Measurements from ENCODE around the gene SIRT3.

Gene SIRT3

DNA sequence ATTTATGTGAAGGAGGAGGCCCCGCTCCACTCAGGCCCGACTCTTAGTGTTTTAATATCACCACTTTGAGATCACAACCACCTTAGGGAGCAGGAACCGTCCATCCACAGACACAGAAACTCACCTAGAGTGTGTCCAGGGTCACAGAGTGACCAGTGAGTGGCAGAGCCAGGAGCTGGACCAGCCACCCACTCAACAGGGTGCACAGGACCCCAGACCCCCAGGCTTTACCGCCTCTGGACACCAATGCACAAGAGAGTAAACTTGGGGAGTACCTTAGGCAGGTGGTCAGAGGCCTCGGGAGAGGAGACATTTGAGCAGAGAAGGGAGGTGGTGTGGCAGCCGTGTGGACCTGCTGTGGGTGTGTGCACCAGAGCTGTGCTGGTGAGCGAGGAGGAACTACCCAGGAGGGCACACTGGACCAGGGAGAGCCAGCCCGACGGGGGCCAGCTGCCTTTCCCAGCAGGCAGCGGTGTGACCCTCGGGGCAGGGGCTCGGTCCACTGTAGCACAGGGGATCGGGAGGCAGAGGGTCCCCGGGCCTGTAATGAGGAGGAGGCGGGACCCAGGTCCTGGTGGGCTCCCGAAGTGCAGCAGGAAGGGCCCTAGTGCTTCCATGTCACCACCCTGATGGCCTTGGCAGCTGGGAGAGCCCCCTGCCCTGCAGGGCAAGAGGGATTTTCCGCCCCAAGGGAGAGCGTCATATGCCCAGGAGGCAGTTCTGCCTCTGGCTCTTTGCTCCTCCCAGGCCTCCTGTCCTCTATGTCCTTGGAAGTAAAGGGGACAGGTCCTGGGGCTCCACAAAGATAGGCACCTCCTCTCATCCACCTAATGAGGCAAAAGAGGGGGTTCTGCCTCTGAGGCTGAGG lies 34.5 kb upstream of the SIRT3 start:
- no peak for DNase-seq

DNA sequence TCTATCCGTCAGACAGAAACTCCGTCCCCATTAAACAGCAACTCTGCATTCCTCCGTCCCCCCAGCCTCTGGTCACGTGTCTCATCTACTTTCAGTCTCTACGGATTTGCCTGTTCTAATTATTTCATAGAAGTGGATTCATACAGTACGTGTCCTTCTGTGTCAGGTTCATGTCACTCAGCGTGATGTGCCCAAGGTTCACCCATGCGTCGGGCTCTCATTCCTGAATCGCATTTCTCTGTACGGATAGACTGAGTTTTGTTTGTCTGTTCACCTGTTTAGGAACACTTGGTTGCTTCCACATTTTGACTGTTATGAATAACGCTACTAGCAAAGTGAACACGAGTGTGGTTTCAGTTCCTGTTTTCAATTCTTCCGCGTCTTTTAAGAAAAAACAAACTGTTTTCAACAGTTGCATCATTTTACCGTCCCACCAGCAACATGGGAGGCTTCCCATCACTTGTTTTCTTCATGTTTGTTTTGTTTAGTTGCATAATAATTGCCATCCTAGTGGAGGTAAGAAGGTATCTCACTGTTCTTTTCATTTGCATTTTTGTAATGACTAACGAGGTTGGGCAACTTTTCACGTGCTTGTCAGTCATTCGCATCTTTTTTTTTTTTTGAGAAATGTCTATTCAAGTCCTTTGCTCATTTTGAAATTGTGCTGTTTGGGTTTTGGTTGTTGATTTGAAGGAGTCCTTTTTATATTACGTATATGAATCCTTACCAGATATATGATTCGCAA lies 33.2 kb upstream of the SIRT3 start:
- peak; percentile 84 to 88 for DNase-seq

DNA sequence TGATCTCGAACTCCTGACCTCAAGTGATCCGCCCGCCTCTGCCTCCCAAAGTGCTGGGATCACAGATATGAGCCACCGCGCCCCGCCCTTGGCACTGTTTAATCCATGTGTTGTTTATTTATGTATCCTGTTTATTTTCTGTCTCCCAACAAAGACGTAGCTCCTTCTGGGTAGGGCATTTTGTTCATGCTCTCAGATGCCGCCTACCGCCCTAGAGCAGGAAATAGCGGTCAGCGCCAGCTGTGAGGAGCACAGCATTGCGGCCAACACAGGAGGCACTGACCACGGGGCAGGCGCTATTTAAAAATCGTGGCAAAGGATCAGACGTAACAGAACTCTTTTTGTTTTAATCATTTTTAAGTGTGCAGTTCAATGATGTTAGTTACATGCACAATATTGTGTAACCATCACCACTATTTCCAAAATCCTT lies 32.6 kb upstream of the SIRT3 start:
- DNase-seq: peak; percentile 72 to 74

DNA sequence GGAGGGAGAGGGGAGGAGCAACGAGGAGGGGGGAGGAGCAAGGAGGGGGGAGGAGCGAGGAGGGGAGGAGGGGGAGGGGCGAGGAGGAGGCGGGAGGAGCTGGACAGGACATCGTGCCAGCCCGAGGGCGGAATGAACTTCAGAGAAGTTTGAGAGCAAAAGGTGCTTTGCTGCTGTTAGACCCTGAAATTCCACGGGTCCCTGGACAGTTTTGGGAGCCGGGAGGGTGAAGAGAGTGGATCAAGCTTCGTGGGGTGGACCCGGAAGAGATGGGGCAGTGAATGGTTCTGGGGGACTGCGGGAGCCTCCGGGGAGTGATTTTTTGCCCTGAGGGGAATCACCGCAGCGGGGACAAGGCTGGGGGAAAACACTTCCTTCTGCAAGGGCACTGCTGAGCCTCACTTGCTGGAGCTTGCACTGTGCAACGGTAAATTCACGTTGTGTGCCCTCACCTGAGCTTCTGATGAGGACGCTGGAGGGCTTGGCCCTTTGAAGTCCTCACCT lies 31.4 kb upstream of the SIRT3 start:
- peak; percentile 50 to 53 for DNase-seq

DNA sequence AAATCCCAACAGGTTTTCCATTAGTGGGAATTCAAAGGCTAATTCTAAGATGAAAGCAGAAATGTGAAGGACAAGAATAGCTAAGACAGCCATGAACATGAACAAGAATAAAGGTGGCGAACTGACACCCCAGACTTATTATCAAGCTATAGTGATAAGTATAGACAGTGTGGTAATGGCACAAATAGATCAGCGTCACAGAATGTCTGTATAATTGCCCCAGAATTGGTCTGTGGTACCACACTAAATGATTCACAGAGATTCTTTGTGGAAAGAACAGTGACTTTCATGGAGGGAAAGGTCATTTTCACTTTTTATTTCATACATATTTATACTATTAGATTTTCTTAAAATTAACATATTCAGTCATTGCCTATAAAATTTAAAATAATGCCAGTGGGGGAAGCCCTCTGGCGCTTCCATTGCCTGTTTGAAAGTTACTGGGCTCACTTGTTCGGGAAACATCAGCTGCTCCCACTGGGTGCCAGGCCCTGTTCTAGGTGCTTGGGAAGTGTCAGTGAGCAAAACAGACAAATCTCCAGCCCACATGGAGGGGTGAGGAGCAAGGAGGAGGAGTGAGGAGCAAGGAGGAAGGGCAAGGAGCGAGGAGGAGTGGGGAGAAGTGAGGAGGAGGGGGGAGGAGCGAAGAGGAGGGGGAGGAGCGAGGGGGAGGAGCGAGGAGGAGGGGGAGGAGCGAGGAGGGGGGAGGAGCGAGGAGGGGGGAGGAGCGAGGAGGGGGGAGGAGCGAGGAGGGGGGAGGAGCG lies 30.7 kb upstream of the SIRT3 start:
- DNase-seq: peak; percentile 13 to 23

DNA sequence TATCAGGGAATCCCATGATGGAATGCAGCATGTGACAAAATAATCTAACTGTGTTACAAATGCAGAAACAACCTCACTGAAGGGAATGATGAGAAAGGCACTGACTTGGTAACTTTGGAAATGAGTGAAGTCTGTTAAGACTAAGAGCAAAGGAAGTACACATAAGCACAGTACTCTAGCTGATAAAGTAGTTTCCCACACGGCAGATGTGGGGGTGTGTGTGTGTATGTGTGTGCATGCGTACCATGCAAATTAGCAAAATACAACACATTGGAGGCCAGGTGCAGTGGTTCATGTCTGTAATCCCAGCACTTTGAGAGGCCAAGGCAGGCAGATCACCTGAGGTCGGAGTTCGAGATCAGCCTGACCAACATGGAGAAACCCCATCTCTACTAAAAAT lies 25.5 kb upstream of the SIRT3 start:
- no peak for DNase-seq

DNA sequence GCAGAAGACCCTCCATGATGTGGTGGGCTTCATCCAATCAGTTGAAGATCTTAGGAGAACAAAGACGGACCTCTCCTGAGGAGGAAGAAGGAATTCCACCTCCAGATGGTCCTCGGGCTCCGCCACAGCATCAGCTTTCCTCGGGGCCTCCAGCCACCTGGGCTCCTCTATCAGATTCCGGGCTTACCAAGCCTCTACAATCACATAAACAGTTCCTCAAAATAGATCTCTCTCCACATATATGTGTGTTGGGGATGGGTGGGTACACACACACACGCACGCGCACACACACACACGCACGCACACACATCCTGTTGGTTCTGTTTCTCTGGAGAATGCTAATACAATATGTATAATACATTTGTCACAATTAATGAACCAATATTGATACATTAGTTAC lies 23.3 kb upstream of the SIRT3 start:
- no peak for DNase-seq

DNA sequence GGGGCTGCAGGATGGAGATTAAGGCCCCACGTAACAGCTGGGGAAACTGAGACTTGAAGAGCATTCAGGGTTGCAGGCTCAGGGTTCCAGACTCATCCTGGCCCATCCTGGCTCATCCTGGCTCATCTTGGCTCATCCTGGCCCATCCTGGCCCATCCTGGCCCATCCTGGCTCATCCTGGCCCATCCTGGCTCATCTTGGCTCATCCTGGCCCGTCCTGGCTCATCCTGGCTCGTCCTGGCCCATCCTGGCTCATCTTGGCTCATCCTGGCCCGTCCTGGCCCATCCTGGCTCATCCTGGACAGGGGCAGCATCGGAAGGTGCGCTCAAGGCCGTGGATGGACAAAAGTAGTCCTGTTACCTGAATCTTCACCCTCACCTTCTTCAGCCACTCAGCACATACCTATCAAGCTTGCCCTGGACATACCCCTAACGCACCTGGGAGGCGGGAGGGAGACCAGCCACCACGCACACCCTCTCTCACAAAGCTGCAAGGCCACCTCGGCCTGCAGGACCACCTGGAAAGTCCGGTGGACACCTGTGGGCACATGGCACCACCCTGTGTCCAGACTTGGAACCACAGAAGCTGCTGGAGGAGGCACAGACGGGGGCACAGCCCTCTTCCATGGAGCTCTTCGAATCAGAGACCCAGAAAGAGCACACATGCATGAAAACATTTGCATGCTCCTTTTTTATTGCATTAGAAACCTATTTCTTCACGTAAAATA lies 21.8 kb upstream of the SIRT3 start:
- no peak for DNase-seq

DNA sequence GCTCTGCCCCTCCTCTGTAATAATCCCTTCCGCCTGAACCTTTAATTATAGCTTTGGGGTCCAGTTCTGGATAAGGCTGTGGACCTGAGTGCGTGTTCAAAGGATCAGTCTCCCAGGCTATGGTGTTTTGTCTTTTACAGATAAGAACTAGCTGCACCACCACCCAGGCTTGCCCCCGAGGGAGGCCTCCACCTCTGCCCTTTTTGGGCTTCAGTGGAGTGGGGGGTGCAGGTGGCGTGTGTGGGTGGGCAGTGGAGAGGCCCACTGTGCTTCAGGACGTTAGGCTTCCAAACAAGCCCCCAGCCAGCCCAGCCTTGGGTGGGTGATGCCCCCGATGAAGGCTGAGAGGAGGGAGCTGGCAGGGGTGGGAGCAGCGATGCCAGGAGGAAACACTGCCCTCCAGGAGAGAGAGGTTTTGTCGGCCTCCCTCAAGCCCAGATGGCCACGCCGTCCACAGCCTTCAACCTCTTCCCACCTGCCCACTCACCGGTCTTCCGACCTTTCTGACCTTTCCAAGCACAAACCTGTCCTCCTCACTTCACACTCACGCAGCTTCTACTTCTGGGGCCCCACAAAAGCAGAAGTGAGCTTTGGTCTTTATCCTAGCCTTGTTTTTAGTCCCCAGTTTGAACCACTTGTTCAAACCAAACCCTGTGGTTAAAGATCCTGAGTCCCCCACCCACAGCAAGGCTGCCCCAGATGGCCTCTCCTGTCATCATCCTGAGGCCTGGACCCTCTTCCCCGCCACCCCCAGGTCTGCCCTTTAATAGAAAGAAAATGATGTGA lies 21.0 kb upstream of the SIRT3 start:
- no peak for DNase-seq

DNA sequence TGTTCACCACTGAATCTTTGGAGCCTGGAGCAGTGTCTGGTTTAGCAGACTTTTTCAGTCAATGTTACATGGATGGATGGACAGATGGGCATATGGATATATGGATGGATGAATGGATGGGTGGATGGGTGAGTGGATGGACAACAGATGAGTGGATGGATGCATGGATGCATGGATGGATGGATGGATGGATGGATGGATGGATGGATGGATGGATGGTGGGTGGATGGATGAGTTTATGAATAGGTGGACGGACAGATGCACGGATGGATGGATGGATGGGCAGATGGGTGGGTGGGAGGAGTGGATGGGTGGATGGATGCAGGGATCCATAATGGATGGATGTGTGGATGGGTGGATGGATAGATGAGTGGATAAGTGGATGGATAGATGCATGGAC lies 19.7 kb upstream of the SIRT3 start:
- no peak for DNase-seq

DNA sequence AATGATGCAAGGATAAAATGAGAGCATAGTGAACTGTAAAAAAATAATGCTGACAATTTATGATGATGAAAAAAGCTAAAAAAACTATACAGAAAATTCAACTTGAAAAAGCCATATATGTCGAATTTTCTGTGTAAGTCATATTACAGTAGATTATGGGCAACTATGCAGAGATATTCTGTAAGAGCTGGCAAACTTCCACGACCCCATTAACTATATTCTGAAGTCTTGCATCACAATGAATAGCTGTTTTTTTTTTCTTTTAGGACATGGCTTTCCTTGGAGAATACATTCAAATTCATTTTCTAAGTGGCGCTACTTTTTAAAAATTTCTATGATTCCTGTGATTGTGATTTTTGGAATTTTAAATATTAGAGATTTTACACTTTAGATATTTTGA lies 19.0 kb upstream of the SIRT3 start:
- DNase-seq: no peak

DNA sequence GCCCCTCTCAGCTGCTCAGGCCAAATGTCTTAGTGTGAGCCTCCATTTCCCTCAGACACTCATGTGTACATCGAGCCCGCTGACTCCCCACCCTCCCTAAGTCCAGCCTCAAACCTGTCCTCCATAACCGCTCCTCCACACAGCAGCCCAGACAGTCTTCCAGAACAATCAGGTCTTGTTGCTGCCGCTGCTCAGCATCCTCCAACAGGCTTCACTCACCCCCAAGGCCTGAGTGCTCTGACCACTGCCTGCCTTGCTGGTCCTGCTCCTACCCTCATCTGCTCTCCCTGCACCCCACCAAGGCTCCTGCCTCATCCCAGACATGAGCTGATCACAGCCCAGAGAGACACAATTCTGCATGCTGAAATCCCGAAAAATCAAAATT lies 17.7 kb upstream of the SIRT3 start:
- no peak for DNase-seq

DNA sequence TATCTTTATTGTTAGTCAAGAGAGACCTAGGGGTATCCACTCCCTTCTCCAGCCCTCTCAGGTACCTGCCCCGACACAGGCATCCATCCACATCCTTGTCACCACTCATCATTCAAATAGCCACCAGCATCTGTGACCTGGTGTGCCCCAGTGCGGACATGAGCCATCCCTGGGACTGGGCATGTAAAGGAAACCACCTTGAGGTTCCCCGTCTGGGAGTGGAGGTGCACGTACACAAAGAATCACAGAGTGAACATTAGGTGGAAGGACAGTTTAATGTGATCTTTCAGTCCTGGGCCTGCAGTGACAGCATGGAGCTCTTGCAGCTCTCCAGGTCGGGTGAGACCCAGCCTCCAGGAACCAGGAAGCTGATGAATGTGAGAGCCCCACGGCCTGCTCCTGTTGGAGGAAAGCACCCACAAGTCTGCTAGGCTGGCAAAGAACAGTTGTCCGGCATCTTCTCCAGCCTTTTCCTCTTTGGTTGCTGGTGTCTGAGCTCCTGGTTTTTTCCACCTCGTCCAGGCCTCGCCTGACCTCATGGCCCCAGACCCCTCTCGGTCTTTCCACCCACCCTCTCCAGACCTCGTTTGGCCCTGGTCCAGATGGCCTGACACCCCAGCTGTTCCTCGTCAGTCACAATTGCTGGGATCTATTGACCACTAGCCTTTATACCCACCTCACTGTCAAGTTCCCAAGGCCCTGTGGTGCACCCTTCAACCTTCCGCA lies 17.2 kb upstream of the SIRT3 start:
- DNase-seq: no peak

DNA sequence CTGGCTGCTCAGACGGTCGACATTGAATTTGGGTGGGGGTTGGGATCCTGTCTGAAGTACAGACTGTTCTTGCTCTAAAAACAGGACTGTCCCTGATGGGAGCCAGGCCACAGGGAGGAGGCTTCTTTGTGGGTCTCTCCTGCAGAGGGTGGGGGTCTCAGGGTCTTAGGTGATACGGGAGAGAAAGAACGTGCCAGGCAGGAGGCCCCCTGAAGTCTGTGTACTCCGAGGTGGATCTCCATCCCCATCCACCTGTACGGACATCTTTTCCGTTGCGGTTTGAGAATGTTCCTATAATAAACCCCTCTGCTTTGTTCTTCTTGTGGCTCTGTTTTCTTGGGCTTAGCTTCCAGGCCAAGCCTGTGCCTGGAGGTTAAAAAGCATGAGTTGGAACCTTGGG lies 16.5 kb upstream of the SIRT3 start:
- no peak for DNase-seq

DNA sequence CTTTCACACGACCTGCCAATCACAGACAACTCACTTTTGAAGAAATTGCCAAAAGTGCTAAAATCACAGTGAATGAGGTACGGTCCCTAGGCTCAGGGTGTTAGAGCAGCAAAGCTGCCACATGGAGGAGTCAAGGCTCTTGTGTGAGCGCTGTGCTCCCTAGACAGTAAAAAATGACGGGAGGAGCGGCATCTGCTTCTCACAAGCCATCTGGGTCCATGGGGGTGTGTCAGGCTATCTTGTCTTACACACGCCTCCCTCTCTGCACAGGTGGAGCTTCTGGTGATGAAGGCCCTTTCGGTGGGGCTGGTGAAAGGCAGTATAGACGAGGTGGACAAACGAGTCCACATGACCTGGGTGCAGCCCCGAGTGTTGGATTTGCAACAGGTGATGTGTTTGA lies 15.4 kb upstream of the SIRT3 start:
- no peak for DNase-seq

DNA sequence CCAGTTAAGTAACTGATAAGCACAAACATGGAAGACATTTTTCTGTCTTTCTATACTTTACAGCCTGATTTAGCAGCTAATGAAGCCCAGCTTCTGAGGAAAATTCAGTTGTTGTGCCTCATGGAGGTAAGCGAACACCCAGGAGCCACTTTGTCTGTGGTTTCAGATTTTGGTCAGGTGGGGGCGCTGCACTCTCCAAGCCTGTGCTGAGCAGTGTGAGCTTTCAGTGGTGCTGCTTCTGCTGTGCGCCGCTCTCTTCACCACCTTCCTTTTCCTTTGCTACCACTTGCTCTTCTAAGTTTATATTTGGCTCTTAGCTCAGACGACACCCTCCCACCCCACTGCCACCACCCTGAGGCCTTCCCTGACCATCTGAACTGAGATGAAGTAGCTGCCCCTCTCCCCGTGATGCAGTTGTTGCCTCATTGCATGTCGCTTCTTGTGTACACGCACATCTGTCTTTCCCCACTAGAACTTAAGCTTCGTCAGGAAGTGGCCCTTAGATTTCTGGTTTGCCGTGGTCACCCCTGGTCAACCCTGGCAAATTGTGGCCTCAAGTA lies 14.7 kb upstream of the SIRT3 start:
- peak; percentile 40 to 57 for DNase-seq

DNA sequence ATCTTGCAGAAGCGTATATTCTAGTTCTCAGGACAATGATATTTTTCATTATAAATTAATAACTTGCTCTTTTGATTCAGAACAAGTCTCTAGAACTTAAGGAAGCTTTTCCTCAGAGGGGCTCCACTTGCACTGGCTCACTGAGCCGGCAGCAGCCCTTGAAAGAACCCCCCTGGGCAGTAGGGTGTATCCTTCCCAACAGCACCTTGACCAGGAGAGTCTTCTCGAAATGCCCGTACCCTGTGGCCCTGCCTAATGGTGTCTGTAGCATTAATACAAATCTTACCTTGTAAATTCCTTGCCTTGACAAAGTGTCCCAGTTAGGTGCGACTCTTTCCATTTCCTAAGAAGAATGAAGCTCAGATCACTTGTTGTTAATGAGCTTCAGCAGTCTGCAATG lies 14.1 kb upstream of the SIRT3 start:
- DNase-seq: no peak

DNA sequence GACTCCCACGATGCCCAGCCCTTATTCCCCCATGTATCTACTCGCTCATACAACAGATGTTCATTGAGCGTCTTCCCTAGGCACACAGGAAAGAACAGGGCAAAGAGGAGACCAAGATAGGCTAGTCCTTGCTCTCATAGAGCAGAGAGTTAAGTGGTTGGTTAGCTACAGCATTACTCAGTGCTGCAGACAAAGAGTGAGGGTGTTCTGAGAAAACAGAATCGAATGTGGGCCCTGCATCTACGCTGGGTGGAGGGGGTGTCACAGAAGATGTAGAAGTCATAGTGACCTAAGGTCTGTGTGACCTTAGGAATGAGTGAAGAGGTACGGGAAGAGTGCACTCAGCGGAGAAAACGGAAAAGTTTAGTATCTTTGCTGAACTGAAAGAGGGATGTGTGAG lies 12.9 kb upstream of the SIRT3 start:
- DNase-seq: no peak

DNA sequence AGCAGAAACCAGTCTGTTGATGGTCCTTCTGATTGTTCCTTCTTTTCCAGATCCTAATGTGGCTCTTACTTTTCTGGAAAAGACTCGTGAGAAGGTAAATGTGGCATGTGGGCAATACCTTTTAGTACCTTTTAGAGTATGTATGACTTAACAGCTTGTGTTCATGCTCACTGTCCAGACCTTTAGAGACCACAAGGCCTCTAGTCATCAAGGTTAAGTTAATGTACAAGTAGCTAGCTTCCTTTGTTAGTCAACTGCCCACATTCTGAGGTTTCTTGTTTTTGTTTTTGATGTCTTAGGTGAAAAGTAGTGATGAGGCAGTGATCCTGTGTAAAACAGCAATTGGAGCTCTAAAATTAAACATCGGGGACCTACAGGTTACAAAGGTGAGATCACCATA lies 8.2 kb upstream of the SIRT3 start:
- no peak for DNase-seq

DNA sequence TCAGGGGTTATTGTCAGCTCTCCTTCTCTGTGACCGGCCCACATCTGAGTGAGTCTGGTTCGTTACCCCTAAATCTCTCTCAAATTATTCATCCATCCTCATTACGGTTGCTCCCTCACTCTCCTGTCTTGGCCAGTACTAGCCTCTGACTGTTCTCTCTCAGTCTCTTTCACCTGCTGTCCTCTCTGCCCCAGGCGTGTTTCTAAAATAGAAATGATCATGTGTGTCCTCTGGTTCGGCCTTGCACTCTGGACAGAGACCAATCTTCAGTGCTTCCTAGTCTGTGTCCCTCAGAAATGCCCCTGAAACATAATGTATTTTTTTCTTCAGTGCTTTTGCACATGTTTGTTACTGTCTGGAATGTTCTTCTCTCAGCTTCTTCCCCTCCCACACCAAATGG lies 5.5 kb upstream of the SIRT3 start:
- no peak for DNase-seq

DNA sequence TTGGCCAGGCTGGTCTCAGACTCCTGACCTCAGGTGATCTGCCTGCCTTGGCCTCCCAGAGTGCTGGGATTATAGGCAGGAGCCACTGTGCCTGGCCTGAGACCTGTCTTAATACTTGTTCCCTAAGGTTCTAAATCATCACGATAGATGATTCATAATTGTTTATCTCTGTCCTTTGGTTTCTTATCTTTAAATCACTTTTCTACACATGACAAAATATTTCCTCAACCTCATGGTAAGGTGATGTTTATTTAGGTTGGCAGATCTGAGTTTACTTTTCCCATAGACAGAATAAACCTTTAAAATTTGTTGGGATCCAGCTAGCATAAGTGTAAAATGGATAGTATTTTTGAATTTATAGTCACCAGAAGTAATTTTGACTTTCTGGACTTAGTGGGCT lies 4.2 kb upstream of the SIRT3 start:
- DNase-seq: no peak

All from AML-193 (cell line).